Pancreas (tissue), 10 donors: ENCODE measurements around the gene XKR7. TPM values are rescaled to one million over a fixed set of nuclear protein-coding genes. Genes with fewer than 3 reads are reported as not detected.

Experiments used
- ATAC-seq, 4 donors: fragments of 200-7000 bp; cut with Tn5 transposase; one replicate each; pipeline versions ENCODE4 v1.8.0 to v1.9.1; 2020; ENCODE audit warnings: mild to moderate bottlenecking in 4 of 4, moderate library complexity in 4 of 4
- DNase-seq, 6 donors: peaks; one replicate each; pipeline ENCODE4 v3.0.0-alpha.2; 2020
- FAIRE-seq: peaks from 2 replicates; lab custom pipeline; 2012; peaks lifted over from hg19 to GRCh38; lab: Jason Lieb, UNC
- H3K27ac ChIP-seq, 4 donors: fragments of 200-600 bp; sonication (generic); 1 replicate in 3 of 4; 2 replicates in 1 of 4; pipeline versions ENCODE4 v1.5.0 to v1.8.0; 2020
- H3K27me3 ChIP-seq, 4 donors: fragments of 200-600 bp; one replicate each; pipeline ENCODE4 v1.8.0; 2021
- H3K36me3 ChIP-seq, 3 donors: fragments of 200-600 bp; sonication (generic) in 1 of 3; one replicate each; pipeline versions ENCODE4 v1.5.0 to v1.8.0; 2020 to 2021
- H3K4me1 ChIP-seq, 3 donors: fragments of 200-600 bp; one replicate each; pipeline ENCODE4 v1.8.0; 2021
- H3K4me3 ChIP-seq, 4 donors: fragments of 200-600 bp; sonication (generic) in 2 of 4; one replicate each; pipeline versions ENCODE4 v1.5.0 to v1.8.0; 2020 to 2021
- H3K9me3 ChIP-seq, 4 donors: fragments of 200-600 bp; one replicate each; pipeline ENCODE4 v1.8.0; 2021
- CTCF ChIP-seq, 4 donors: fragments of 200-600 bp; sonication (generic) in 3 of 4; IDR thresholded peaks; one replicate each; pipeline versions ENCODE4 v1.5.0 to v1.8.0; 2021; ENCODE audit warnings: antibody characterized with exemption in 4 of 4
- WGBS, 2 donors: extraction: QIAGEN DNeasy Blood & Tissue Kit; methylation state at CpG; one replicate each; pipeline ENCODE4 v1.1.7; 2013; 5-methylcytosine and 5-hydroxymethylcytosine counted together
- intact Hi-C, 3 donors: fragments of 100-400 bp; cut with DNase I; formaldehyde crosslinking; loops; one replicate each; pipeline versions ENCODE4 v1.11.1 to v1.14.2; 2022
- polyA plus RNA-seq, 2 donors: library from polyadenylated mRNA; stranded (reverse); fragments of 200-250 nt; gene quantifications; one replicate each; pipeline ENCODE4 v1.2.3, GENCODE V29; 2013
- total RNA-seq, 6 donors: library from RNA; stranded (reverse); fragmentation: NEBNext Ultra II Directional in 4 of 6; extraction: Animal tissue kit (Norgen Biotek cat#: 25700) in 4 of 6; gene quantifications; one replicate each; pipeline versions ENCODE4 v1.2.1 to v1.2.4, GENCODE V29; 2021 to 2023
- donor health status: healthy with polysubstance abuse.
- donor health status: DM: no; HTN: no; CAD: no; lungs with moderate emphysema.
- donor health status: DM: no; HTN: no; CAD: no.
- donor health status: control.
- donor health status: control.
- donor health status: Bipolar disorder and iron deficiency.
- donor health status: DM: yes; HTN: yes; CAD: no.
- donor health status: DM: no; HTN: no; CAD: no.
- donor health status: DM: no; HTN: no; CAD: no.
- donor health status: DM: yes; HTN: yes; CAD: no.

Gene XKR7
- total and polyA plus RNA-seq, 8 donors: 0.05 to 1.2 (median 0.33) TPM

- H3K27me3 ChIP-seq: peaks cover 0 to 3% (median 0%) of the 10 kb centered on the region in 4 donors
- ATAC-seq: no peak
- no peaks in the 10 kb centered on the region for H3K9me3 ChIP-seq
- DNase-seq: no peak
- H3K4me3 ChIP-seq: no peak overlapping the region
- no peak overlapping the region for H3K27ac ChIP-seq
- H3K36me3 ChIP-seq: no peaks in the 10 kb centered on the region
- no peak for FAIRE-seq
- no peak for TF ChIP-seq CTCF (IDR thresholded peaks at IDR 0.05)
- H3K4me1 ChIP-seq: peaks cover 0 to 4% (median 3%) of the 10 kb centered on the region in 3 donors
- intact Hi-C loops: no loop called here
- 54 to 64% methylated on average over 7 of the region's 7 CpGs for WGBS, 2 donors
Observed at GRCh38 chr20:32013326-32013725, 45.4 kb downstream of the XKR7 start.

- peak; percentile 17 to 37 (median 28) for TF ChIP-seq CTCF (IDR thresholded peaks at IDR 0.05)
- ATAC-seq: peak; percentile 83 to 90 (median 86)
Observed at GRCh38 chr20:32017711-32018251, 49.8 kb downstream of the XKR7 start.

GRCh38 chr20:32018269-32019155, 50.6 kb downstream of the XKR7 start:
- FAIRE-seq (no peak), DNase-seq (peak; percentile 75 to 92 (median 87)), ATAC-seq (peak; percentile 90 to 96 (median 94))
- H3K27ac ChIP-seq: no peak overlapping the region
- no peaks in the 10 kb centered on the region for H3K36me3 ChIP-seq
- peak overlapping the region; percentile 31 to 73 (median 63) for H3K4me3 ChIP-seq
- intact Hi-C loops: no loop called here
- TF ChIP-seq CTCF (IDR thresholded peaks at IDR 0.05): no peak
- H3K27me3 ChIP-seq: no peaks in the 10 kb centered on the region
- no peaks in the 10 kb centered on the region for H3K9me3 ChIP-seq
- H3K4me1 ChIP-seq: peaks cover 0 to 4% (median 3%) of the 10 kb centered on the region in 3 donors
- WGBS, 2 donors: 1% methylated on average over 51 to 67 of the region's 67 CpGs

More at GRCh38 chr20:32017711-32018251, 49.8 kb downstream of the XKR7 start:
- Histone ChIP-seq H3K9me3 (no peaks in the 10 kb centered on the region), H3K36me3 (no peaks in the 10 kb centered on the region), H3K27me3 (no peaks in the 10 kb centered on the region), H3K4me3 (peak overlapping the region in 2 of 4 donors; percentile 67 to 73), H3K27ac (no peak overlapping the region), H3K4me1 (peaks cover 0 to 4% (median 3%) of the 10 kb centered on the region in 3 donors)
- DNase-seq (peak; percentile 66 to 91 (median 78)), FAIRE-seq (no peak)
- intact Hi-C loops: no loop called here
- 7 to 14% methylated on average over 16 to 28 of the region's 35 CpGs for WGBS, 2 donors

GRCh38 chr20:32019156-32019510, 51.2 kb downstream of the XKR7 start:
- no peak overlapping the region for H3K27ac ChIP-seq
- ATAC-seq: peak in 2 of 4 donors; percentile 6 to 12
- intact Hi-C loops: no loop called here
- H3K9me3 ChIP-seq: no peaks in the 10 kb centered on the region
- no peak for FAIRE-seq
- 1 to 2% methylated on average over 10 to 42 of the region's 42 CpGs for WGBS, 2 donors
- H3K4me3 ChIP-seq: peak overlapping the region in 3 of 4 donors; percentile 31 to 73 (median 67)
- no peak for TF ChIP-seq CTCF (IDR thresholded peaks at IDR 0.05)
- peaks cover 0 to 4% (median 3%) of the 10 kb centered on the region in 3 donors for H3K4me1 ChIP-seq
- H3K36me3 ChIP-seq: no peaks in the 10 kb centered on the region
- peak in 3 of 6 donors; percentile 18 to 65 (median 44) for DNase-seq
- no peaks in the 10 kb centered on the region for H3K27me3 ChIP-seq
